OCI-LY7 (cell line): ENCODE data around the gene BCLAF1.

Experiments used
- EZH2phosphoT487 ChIP-seq: fragments of 200-600 bp; sonication (generic); IDR thresholded peaks from 2 replicates; pipeline ENCODE4 v1.6.1; 2018; ENCODE audit warnings: low read depth, borderline replicate concordance, mild to moderate bottlenecking, mixed run types, antibody characterized with exemption, low read length, moderate library complexity, mixed read lengths
- TF ChIP-seq, protein P1 (sequence below): fragments of 200-600 bp; sonication (generic); conservative IDR thresholded peaks from 2 replicates; pipeline ENCODE4 v1.5.1; 2014; ENCODE audit warnings: mild to moderate bottlenecking, antibody characterized with exemption, low read length, moderate library complexity, mixed read lengths

DNA sequence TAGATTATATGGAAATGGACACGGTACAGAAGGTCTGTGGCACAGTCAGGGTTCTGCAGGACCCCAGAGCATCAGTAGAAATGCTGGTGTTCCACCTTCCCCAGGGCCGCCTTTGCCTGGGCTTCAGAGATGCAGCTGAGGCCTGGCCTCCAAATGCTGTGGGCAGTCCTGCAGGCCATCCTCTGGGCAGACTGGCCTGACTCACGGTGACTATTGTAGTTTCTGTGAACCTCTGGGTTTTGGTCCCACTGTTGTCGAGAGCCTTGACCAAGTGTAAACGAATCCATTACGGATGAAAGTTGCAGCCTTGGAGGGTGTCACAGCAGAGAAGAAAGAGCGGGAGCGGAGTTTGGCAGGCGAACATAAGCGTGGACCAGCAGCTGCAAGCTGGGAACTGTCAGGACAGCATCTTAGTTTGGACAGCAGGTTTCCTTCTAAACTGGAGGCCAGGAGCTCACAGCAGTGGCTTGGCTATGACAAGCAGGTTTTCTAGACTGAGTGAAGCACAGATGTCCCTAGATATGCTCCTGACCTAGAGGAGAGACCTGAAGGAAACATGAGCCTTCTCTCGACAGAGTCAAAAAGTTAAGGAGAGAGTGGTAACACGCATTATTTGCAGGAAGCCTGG is 46.2 kb upstream of the BCLAF1 start:
- TF ChIP-seq, protein P1, sequence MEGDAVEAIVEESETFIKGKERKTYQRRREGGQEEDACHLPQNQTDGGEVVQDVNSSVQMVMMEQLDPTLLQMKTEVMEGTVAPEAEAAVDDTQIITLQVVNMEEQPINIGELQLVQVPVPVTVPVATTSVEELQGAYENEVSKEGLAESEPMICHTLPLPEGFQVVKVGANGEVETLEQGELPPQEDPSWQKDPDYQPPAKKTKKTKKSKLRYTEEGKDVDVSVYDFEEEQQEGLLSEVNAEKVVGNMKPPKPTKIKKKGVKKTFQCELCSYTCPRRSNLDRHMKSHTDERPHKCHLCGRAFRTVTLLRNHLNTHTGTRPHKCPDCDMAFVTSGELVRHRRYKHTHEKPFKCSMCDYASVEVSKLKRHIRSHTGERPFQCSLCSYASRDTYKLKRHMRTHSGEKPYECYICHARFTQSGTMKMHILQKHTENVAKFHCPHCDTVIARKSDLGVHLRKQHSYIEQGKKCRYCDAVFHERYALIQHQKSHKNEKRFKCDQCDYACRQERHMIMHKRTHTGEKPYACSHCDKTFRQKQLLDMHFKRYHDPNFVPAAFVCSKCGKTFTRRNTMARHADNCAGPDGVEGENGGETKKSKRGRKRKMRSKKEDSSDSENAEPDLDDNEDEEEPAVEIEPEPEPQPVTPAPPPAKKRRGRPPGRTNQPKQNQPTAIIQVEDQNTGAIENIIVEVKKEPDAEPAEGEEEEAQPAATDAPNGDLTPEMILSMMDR = no peak
- TF ChIP-seq EZH2phosphoT487 = no peak
